ENCODE data around the gene ROGDI.

The ROGDI gene

DNA sequence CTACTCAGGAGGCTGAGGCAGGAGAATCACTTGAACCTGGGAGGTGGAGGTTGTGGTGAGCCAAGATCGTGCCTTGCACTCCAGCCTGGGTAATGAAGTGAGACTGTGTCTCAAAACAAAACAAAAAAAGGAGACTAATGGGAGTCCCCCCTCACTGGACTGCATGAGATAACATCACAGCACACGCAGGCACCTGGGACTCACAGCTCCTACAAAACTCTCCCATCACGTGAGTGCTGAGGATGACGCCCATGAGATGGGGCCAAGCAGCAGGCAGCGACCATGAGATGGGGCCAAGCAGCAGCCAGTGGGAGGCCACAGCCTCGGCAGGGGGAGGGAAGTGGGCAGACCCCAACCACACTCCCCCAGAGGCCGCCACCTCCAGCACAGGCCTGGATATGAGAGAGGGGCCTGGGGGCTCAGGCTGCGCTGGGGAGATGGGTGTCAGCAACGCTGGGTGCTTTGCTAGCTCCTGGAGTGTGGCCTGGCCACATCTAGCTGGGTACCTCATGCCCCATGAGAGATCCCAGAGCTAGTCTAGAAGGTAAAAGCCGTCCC, 52.7 kb downstream of the ROGDI start:
- H3K4me3 ChIP-seq (ENCODE audit: low read length): no peak overlapping the region

DNA sequence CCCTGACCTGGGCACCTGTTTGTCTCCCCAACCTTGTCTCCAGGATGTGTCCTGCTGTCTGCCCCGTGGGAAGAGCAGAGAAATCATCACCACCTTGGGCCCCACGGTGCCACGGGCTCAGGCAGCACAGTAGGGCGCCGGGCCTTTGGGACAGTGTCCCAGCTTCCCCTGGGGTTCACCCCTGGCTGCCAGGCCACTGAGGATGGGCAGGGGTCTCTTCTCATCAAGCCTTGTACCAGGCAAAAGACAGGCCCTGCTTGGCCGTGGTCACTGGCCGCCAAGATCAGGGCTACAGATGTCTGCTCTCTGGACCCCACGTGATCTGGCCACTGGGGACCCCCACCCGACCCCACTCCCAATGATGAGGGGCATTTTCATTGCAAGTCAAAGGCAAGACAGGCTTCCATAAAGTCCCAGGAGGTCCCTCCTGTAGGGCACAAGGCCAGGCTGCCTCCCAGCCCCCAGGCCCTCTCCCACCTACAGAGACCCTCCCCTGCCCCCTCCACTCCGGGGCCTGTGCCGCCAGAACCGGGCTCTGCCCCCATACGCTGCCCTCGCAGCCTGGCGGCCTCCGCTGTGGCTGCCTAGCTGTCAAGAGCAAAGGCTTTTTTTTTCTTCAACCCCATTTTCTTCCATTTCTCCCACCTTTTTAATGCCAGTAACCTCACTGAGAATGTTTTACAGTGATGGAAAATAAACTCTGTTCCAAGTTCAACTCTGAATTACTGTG, 53.6 kb downstream of the ROGDI start:
- H3K4me3 ChIP-seq (ENCODE audit: low read length): no peak overlapping the region
- DNase-seq (ENCODE audit: low read depth, low spot score): no peak

More for the DNA sequence above, 52.7 kb downstream of the ROGDI start:
- DNase-seq (ENCODE audit: low read depth, low spot score): no peak

DNA sequence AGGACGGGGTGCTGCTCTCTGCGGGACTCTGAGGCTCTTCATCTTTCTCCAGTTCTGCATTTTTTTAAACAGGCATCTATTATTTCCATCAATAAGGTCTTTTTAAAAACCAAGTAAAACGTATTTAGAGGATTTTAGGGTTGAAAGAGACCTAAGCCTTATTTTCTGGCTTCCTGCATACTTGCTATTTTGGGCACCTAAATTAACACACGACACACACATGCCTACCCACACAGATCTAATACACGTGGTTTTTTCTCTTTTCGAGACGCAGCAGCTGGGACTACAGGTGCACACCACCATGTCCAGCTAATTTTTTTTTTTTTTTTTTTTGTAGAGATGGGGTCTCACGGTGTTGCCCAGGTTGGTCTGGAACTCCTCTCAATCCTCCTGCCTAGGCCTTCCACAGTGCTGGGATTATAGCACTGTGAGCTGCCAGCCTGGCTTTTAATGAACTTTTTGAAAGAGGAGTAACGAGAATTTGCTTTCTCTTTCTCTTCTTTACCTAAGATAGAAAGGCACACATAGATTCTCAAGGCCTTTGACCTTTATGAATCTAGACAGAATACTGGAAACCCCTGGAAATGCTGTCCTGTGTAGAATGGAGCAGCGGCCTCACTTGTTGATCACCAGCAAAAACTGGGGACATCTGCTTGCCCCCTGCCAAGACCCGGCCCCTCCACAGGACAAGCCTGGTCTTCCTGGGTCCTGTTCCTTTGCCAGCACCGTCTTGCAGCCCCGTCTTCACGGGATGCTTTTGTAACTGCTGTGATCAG, 54.3 kb downstream of the ROGDI start:
- peak overlapping the region; percentile 15 for H3K4me3 ChIP-seq (ENCODE audit: low read length)
- peak; percentile 73 for DNase-seq (ENCODE audit: low read depth, low spot score)

DNA sequence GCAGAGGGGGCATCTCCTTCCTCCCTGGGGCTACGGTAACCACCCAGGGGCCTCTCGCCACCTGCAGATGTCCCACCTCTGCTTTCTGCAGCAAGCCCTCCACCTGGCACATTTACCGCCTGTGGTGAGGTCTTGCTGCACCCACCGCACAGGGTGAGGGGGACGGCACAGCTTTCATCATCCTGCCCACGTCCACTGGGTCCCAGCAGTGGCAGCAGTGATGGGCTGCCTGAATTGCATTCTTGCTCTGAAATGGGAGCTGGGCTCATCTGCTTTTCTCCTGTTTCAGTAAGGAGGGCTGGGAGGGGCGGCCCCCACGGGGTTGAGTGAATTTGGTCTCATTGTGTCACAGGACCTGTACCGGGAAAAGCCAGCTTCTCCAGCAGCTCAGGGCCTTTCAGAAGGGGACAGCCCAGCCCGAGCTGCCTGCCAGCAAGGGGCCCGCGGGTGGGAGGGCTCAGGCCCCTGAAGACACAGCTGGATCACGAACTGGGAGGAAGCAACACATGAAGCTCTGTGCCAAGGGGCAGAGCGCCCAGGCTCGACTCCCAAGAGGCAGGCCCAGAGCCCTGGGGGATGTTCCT, 55.4 kb downstream of the ROGDI start:
- H3K4me3 ChIP-seq (ENCODE audit: low read length): peak overlapping the region; percentile 7
- DNase-seq (ENCODE audit: low read depth, low spot score): no peak
